NCI-H446 treated with DMSO at 0.1 percent for 48 hours (cell line): Measurements from ENCODE around the gene LCP2.

Source experiments
- DNase-seq: peaks from one replicate; lab custom pipeline; 2025; lab: John Stamatoyannopoulos, UW

Gene LCP2

DNA sequence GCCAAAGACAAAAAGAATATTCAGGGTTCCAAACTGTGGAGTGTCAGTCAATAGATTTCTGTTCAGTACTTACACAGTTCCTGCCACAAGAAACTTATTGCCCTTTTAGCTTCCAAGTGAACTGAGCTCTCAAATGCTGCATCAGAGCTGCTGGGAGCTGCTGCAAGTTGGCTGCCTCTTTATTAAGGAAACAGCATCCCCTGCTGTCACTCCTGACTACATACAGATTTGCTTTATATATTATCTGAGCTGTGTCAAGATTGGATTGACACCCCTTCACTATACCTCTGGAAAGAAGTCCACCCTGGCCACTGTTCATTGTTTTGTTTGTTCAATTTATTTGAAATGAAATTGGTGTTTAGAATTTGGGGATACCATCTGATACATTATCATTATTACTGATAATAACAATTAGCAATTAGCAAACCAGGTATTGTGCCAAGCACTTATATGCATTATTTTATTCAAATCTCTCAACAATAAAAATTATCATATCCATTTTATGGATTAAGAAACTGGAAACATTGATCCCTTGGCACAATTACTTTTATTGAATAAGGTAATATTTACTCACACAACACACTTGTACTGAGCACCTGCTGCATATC, 81.2 kb downstream of the LCP2 start:
- DNase-seq = no peak

DNA sequence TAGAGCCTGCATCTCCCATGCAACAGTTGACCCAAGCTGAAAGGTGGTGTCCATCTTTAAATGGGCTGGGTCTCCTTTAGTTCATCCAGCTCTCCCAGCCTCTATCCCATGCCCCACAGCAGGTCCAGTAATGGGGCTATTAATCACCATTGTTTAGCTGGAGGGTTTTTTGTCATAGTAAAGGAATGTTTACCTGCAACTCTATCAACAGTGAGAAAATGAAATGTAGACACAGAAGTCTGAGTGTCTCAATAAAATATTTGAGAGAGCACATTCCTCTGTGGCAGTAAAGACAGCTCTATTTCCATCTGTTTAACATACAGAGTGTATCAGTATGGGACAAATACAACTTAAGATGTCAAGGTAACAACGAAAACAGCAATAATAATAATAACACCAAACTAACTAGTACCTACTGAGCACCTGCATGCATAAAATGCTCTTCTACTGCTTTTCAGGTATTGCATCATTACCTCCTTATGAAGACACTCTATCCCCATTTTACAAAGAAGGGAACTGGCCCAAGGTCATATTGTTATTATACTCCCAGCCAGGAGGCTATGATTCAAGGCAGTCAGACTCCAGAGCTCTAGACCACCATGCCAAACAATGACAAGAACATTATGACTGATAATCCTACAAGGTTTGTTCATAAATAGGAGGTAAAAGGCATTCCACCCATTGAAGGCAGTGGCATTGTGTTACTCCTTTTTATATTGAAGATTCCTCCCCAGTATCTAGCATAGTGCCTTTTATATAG, 85.8 kb downstream of the LCP2 start:
- no peak for DNase-seq

DNA sequence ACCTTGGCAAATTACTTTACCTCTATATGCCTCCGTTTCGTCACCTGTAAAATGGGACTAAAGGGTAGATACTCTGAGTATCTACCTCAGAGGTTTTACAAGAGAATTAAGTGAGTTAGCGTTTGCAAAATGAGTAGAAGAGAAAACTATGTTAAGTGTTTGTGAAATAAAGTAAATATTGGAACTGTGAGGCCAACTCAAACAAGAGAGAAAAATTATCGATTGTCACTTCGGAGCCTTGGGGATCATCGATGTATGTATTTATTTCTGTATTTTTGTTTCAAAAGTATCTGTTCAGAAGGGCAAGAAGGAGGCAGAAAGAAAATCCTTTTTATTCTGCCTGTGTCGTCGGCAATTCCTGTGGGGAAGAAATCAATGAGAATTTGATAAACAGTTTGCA, 90.6 kb downstream of the LCP2 start:
- no peak for DNase-seq

DNA sequence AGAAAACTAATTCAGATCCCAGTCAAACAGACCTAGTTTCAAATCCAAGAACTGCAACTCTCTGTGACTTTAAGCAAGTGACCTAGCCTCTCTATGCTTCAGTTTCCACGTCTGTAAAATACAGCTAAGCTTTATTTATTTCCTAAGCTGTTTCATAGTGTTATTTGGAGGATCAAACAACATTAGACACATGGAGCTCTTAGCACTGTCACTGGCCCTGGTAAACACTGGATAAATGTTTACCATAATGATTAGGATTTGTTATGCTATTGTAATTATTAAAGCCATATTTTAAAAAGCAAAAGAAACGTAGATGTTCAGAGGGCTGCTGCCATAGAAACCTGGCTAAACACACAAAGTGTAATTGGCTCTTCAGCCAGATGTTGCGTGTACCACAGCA, 91.4 kb downstream of the LCP2 start:
- no peak for DNase-seq

DNA sequence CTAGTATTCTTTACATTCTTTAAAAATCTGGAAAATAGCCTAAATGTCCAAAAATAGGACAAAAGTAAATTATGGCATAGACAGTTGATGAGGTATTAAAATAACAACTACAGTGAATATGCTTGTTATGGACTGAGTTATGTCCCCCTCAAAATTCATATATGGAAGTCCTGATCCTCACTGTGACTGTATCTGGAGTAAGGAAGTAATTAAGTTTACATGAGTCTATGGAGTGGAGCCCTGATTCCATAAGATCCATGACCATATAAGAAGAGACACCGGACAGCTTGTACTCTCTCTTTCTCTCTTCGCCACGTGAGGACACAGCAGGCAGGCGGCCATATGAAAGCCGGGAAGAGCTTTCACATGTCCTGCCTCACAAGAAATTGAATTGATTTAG, 93.4 kb downstream of the LCP2 start:
- no peak for DNase-seq

DNA sequence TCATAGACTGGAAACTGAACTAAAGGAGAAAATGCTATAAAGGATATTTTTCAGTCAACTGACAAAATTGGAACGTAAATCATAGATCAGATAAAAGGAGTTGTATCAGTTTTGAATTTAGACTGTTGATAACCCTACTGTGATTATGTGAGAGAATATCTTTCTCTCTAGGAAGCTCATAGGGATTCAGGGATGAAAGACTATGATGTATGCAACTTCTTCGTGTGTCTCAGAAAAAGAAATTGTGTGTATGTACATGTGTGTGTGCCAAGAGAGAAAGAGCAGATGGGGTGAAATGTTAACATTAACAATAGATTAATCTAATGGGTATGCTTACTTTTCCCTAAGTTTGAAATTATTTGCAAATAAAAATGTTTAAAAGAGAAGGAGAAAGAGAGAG, 95.5 kb downstream of the LCP2 start:
- no peak for DNase-seq

DNA sequence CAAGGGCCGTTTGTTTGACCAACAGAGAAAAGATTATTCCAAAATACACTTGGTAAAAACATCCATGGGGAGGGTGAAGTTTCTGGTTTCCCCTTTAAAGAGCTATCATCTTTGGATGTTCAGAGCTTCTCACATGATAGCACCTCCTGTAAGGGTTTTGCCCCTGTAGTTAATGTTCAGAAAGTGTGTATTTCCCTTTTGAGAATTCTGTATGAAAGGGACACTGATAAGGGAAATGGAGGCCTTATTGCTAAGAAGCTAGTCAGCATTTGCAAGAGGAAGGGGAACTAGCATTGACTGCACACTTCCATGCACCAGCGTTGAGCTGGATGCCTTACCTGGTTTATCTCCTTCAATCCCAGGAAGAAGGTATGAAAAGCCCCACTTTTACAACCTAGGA, 96.3 kb downstream of the LCP2 start:
- DNase-seq = no peak

DNA sequence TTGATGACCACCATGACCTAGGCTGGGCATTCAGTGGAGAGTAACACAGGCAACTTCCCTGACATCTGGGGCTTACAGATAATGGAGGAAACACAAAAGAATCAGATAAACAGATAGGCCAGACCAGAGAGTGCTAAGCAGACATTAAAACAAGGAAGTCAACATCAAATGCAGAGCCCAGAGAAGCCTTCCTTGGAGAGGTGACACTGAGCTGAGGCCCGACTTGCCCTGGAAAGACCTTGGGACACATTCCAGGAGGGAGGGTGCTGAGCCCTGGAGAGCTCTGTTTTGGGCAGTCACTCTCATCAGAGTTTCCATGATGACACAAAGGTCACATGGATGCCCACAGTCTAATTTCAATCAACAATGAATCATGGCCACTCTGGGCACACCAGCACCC, 96.7 kb downstream of the LCP2 start:
- DNase-seq = no peak
